Measurements from ENCODE around the gene IRGM. TPM values are rescaled to one million over a fixed set of nuclear protein-coding genes. Genes with fewer than 3 reads are reported as not detected.
"Not testable (repeated sequence)": the region's sequence is repeated elsewhere in the genome, so short reads cannot be mapped to it uniquely, and the experiment has no call there.

IRGM gene
- 1 to 10 TPM; 2.2 to 4.0 TPM for total RNA-seq
- polyA plus RNA-seq (2013, experiment 1 of 2) = 2.7 TPM
- 4.1 TPM for polyA plus RNA-seq (2013, experiment 2 of 2)
- 0.22 to 6.6 (median 1.1) reads per million in 172 experiments for total RNA-seq

GRCh38 chr5:150846308-150846653, at the start of gene IRGM:
IRGM (plus strand) TSS chr5:150846521; CDS start chr5:150848124, 1,603 bp downstream.
- peaks cover 31% of the 10 kb centered on the region for H3K4me1 Mint-ChIP-seq (ENCODE audit: low read depth)
- Histone ChIP-seq H3K4me3 (ENCODE audit: low read length) (peak within 1 kb of the TSS; percentile 48), H3K27ac (ENCODE audit: low read depth in 1 of 2, low read length in 2 of 2) (peak within 1 kb of the TSS in 1 of 2 donors; percentile 31), H3K4me1 (ENCODE audit: insufficient read depth, low read length) (peaks cover 17% of the 10 kb centered on the region)
- DNase-seq (peak in 2 of 14 experiments; percentile 14 to 66), ATAC-seq (ENCODE audit: poor library complexity) (peak; percentile 2)
- not testable (repeated sequence) for H3K36me3 Mint-ChIP-seq (ENCODE audit: low read depth); H3K27me3 ChIP-seq (ENCODE audit: control insufficient read depth in 1 of 2, insufficient read depth in 2 of 2, low read length in 2 of 2); H3K36me3 ChIP-seq (ENCODE audit: insufficient read depth, low read length); H3K27me3 Mint-ChIP-seq; H3K9me3 ChIP-seq (ENCODE audit: control insufficient read depth in 1 of 2, insufficient read depth in 1 of 2, low read length in 2 of 2); H3K9me3 Mint-ChIP-seq
- H3K4me3 Mint-ChIP-seq = peak within 1 kb of the TSS; percentile 87
- ChIA-PET CTCF (interaction anchor here (0.8 to 2.8 kb wide), 16 partner anchors 35 to 396 kb away, joined by 3 to 28 read pairs (median 7); partner anchors contain the start of genes DCTN4, RBM22, RPS14 and SMIM3), POLR2A (interaction anchor here (0.7 to 2.8 kb wide), 17 partner anchors 17 to 925 kb away, joined by 3 to 41 read pairs (median 5); partner anchors contain the start of genes DCTN4, G3BP1, RBM22 and RPS14)
- H3K27ac Mint-ChIP-seq = peak within 1 kb of the TSS; percentile 87
- intact Hi-C loops (cut with DNase I, micrococcal nuclease) = loop anchor here (1.0 to 5.0 kb wide), 3 partner anchors 189 to 489 kb away; partner anchors contain the start of gene TCOF1 (in 1 of the 2)

- Mint-ChIP-seq H3K4me1 (ENCODE audit: low read depth) (peaks cover 5% of the 10 kb centered on the region), H3K4me3 (no peak overlapping the region), H3K27ac (no peak overlapping the region), H3K27me3 (no peaks in the 10 kb centered on the region), H3K9me3 (no peaks in the 10 kb centered on the region), H3K36me3 (ENCODE audit: low read depth) (peaks cover 12% of the 10 kb centered on the region)
- no peak for DNase-seq
- Histone ChIP-seq H3K4me3 (ENCODE audit: low read length) (no peak overlapping the region), H3K27me3 (ENCODE audit: control insufficient read depth in 1 of 2, insufficient read depth in 2 of 2, low read length in 2 of 2) (no peaks in the 10 kb centered on the region), H3K4me1 (ENCODE audit: insufficient read depth, low read length) (peaks cover 7% of the 10 kb centered on the region), H3K27ac (ENCODE audit: low read depth in 1 of 2, low read length in 2 of 2) (no peak overlapping the region), H3K9me3 (ENCODE audit: control insufficient read depth in 1 of 2, insufficient read depth in 1 of 2, low read length in 2 of 2) (no peaks in the 10 kb centered on the region), H3K36me3 (ENCODE audit: insufficient read depth, low read length) (peaks cover 11% of the 10 kb centered on the region)
- ChIA-PET POLR2A (no interaction called here), CTCF (no interaction called here)
- ATAC-seq (ENCODE audit: poor library complexity) = no peak
- no peak for TF ChIP-seq CTCF (IDR thresholded peaks at IDR 0.05)
- intact Hi-C loops (cut with DNase I, micrococcal nuclease) = no loop called here
These were observed 48.9 kb upstream of the IRGM start for GRCh38 chr5:150797384-150797783.

- H3K9me3 ChIP-seq (ENCODE audit: control insufficient read depth in 1 of 2, insufficient read depth in 1 of 2, low read length in 2 of 2) = no peaks in the 10 kb centered on the region
- Mint-ChIP-seq H3K9me3 (no peaks in the 10 kb centered on the region), H3K27me3 (no peaks in the 10 kb centered on the region), H3K27ac (no peak overlapping the region), H3K4me1 (ENCODE audit: low read depth) (peaks cover 5% of the 10 kb centered on the region), H3K36me3 (ENCODE audit: low read depth) (peaks cover 11% of the 10 kb centered on the region), H3K4me3 (no peak overlapping the region)
- CTCF ChIA-PET = interaction anchor here (1.0 to 3.4 kb wide), 8 partner anchors 8 to 314 kb away, joined by 3 to 28 read pairs (median 4); partner anchors contain the start of genes IRGM, MYOZ3 and SMIM3
- peaks cover 7% of the 10 kb centered on the region for H3K4me1 ChIP-seq (ENCODE audit: insufficient read depth, low read length)
- no peak overlapping the region for H3K4me3 ChIP-seq (ENCODE audit: low read length)
- POLR2A ChIA-PET = interaction anchor here (1.1 to 2.0 kb wide), 3 partner anchors 18 to 45 kb away, joined by 4 to 6 read pairs (median 5); partner anchors contain the start of gene IRGM
- H3K27me3 ChIP-seq (ENCODE audit: control insufficient read depth in 1 of 2, insufficient read depth in 2 of 2, low read length in 2 of 2) = no peaks in the 10 kb centered on the region
- ATAC-seq (ENCODE audit: poor library complexity) = peak; percentile 49
- no peak overlapping the region for H3K27ac ChIP-seq (ENCODE audit: low read depth in 1 of 2, low read length in 2 of 2)
- TF ChIP-seq CTCF (IDR thresholded peaks at IDR 0.05) = peak; percentile 77
- peak in 3 of 14 experiments; percentile 62 to 74 (median 70) for DNase-seq
- intact Hi-C loops (cut with DNase I, micrococcal nuclease) = loop anchor here (1.0 to 5.0 kb wide), 2 partner anchors 46 to 316 kb away; no protein-coding TSS in a partner anchor
- H3K36me3 ChIP-seq (ENCODE audit: insufficient read depth, low read length) = no peaks in the 10 kb centered on the region
These were observed 45.0 kb upstream of the IRGM start for GRCh38 chr5:150801117-150801927.
